HG03097 (cell line): ENCODE measurements around the gene SLC35B2.

ENCODE experiments used
- ATAC-seq: cut with Tn5 transposase; IDR thresholded peaks from one replicate; pipeline ENCODE4 v1.9.1; 2021; ENCODE audit not compliant: unreplicated experiment, low FRiP score

The SLC35B2 gene

GRCh38 chr6:44286285-44286565 lies 28.9 kb upstream of the SLC35B2 start:
- no peak for ATAC-seq

GRCh38 chr6:44285552-44286284 lies 28.4 kb upstream of the SLC35B2 start:
- no peak for ATAC-seq

GRCh38 chr6:44284867-44285266 lies 27.5 kb upstream of the SLC35B2 start:
- no peak for ATAC-seq

- ATAC-seq = no peak
These were observed 26.8 kb upstream of the SLC35B2 start for GRCh38 chr6:44284121-44284520.

GRCh38 chr6:44278774-44279697 lies 21.7 kb upstream of the SLC35B2 start:
- ATAC-seq = no peak

GRCh38 chr6:44278315-44278714 lies 21.0 kb upstream of the SLC35B2 start:
- ATAC-seq = no peak

- no peak for ATAC-seq
These were observed 20.4 kb upstream of the SLC35B2 start for GRCh38 chr6:44277763-44278162.

GRCh38 chr6:44276667-44277640 lies 19.6 kb upstream of the SLC35B2 start:
- no peak for ATAC-seq

- no peak for ATAC-seq
These were observed 18.7 kb upstream of the SLC35B2 start for GRCh38 chr6:44275749-44276648.

- ATAC-seq = no peak
These were observed 18.0 kb upstream of the SLC35B2 start for GRCh38 chr6:44275271-44275748.

GRCh38 chr6:44273617-44274016 lies 16.3 kb upstream of the SLC35B2 start:
- no peak for ATAC-seq

GRCh38 chr6:44272999-44273566 lies 15.8 kb upstream of the SLC35B2 start:
- no peak for ATAC-seq

- no peak for ATAC-seq
These were observed 15.2 kb upstream of the SLC35B2 start for GRCh38 chr6:44272529-44272928.

GRCh38 chr6:44271914-44272313 lies 14.6 kb upstream of the SLC35B2 start:
- ATAC-seq = no peak

- no peak for ATAC-seq
These were observed 14.0 kb upstream of the SLC35B2 start for GRCh38 chr6:44271406-44271723.

GRCh38 chr6:44270526-44271405 lies 13.4 kb upstream of the SLC35B2 start:
- no peak for ATAC-seq

- ATAC-seq = no peak
These were observed 12.7 kb upstream of the SLC35B2 start, which contains the start of gene TMEM151B for GRCh38 chr6:44269921-44270525. Gene TMEM151B (plus strand): TSS chr6:44270450. CDS start chr6:44270743, 293 bp downstream.
